Fibroblast of pulmonary artery (primary cell): ENCODE measurements around the gene IGF1R.

ENCODE experiments used
- DNase-seq: peaks from one replicate; pipeline ENCODE4 v3.0.0-alpha.2; 2010; ENCODE audit warnings: low read depth
- H3K4me3 ChIP-seq: replicated peaks from 2 replicates; pipeline ENCODE4 v1.5.1; 2011; ENCODE audit warnings: low read depth, mild to moderate bottlenecking, control low read depth, low read length, moderate library complexity
- TF ChIP-seq, protein P1 (sequence below): IDR thresholded peaks from 2 replicates; pipeline ENCODE4 v1.5.1; 2011; ENCODE audit warnings: mild to moderate bottlenecking, control low read depth, low read length, inconsistent platforms; ENCODE audit errors: missing control alignments

The IGF1R gene

DNA sequence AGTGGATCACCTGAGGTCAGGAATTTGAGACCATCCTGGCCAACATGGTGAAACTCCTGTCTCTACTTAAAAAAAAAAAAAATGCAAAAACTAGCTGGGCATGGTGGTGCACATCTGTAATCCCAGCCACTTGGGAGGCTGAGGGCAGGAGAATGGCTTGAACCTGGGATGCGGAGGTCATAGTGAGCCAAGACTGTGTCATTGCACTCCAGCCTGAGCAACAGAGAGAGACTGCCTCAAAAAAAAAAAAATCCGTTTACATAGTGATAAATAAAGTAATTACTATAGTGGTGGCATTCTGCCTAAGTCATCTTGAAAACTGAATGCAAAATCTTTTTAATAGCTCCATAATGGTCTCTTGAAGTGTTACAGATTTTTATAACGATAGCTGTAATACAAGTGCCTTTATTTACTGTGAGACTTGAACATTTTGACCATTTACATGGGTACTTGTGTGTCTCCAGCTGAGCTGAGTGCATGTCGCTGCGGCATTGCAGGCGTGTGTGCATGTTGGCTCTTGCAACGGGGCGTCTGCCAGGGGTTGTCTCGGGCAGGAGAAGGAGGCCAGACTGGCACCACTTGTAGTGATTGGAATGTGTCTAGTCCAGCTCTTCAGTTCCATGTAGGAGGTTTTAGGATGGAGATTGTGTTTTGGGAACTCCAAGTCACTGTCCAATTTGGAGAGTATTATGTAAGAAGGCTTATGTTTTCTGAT is 111.9 kb downstream of the IGF1R start:
- TF ChIP-seq, protein P1, sequence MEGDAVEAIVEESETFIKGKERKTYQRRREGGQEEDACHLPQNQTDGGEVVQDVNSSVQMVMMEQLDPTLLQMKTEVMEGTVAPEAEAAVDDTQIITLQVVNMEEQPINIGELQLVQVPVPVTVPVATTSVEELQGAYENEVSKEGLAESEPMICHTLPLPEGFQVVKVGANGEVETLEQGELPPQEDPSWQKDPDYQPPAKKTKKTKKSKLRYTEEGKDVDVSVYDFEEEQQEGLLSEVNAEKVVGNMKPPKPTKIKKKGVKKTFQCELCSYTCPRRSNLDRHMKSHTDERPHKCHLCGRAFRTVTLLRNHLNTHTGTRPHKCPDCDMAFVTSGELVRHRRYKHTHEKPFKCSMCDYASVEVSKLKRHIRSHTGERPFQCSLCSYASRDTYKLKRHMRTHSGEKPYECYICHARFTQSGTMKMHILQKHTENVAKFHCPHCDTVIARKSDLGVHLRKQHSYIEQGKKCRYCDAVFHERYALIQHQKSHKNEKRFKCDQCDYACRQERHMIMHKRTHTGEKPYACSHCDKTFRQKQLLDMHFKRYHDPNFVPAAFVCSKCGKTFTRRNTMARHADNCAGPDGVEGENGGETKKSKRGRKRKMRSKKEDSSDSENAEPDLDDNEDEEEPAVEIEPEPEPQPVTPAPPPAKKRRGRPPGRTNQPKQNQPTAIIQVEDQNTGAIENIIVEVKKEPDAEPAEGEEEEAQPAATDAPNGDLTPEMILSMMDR = no peak
- no peak overlapping the region for H3K4me3 ChIP-seq

DNA sequence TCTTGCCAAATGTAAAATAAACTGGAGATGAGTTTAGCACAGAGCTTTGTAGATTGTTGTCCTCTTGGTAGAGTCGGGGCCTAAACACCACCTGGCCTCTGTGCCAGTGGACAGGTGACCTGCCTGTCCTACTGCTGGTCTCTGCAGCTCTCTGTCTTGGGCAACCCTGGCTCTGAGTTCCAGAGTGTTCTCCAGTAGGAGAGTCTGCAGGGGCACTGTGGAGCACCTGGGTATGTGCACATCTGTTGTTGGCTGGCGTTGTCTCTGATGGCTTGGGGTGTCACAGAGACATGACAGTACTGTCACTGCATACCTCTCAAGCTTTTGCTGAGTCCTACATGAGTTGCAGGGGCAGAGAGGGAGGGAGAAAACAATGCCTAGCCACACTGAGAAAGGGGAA is 112.6 kb downstream of the IGF1R start:
- no peak for DNase-seq
- no peak overlapping the region for H3K4me3 ChIP-seq
- TF ChIP-seq, protein P1 = no peak

More for the DNA sequence above, 111.9 kb downstream of the IGF1R start:
- DNase-seq = no peak

DNA sequence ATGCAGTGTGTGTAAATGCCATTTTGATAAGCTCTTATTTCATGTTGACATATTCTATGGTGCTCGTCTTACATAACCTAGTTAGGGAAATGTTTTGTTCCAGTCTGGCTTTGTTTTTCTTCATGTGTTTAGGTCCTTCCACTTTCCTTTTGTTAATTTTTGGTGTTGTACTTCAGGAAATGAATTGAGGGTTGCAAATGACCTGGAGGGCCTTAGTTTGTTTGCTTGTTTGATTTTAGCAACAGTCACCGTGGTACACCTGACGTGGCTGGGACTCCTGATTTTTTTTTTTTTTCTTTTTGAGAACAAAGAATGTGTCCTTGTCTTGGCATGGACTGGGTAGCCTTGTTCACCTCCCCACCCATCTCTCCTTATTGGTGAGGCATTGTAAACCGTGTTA is 114.8 kb downstream of the IGF1R start:
- H3K4me3 ChIP-seq = no peak overlapping the region
- TF ChIP-seq, protein P1 = no peak
- DNase-seq = no peak

DNA sequence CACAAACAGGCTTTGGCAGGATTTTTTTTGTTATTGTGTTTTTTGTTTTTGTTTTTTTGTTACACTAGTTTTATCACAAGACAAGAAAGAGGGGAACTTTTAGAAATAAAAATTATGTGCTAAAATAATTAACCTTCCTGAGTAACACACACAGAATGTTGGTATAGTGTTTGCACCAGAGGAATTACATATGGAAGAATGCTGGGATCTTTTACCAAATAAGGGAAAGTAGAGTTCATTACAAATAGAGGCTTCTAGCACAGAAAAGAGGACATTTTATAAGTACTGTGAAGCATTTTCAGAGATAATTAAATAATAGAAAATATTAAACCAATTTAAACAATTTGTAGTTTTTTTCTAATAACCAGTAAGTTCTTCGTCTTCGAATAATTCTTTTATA is 116.0 kb downstream of the IGF1R start:
- TF ChIP-seq, protein P1 = no peak
- no peak overlapping the region for H3K4me3 ChIP-seq
- DNase-seq = no peak

DNA sequence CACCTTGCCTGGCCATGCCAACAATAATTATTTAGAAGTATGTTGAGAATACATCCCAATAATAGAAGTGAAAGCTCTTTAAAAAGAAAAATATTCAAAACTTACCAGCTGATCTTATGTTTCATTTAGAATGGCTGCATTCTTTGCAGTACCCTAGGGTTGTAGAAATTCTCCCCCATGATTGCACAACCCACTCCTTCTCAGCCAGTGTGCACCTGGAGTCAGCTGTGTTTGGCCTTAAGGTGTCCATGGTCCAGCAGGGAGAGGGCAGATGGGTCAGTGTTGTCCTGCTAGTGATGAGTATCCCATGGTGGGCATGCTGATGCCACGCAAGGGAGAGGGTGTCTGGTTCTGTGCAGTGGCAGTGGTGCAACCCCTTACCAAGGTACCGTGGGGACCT is 117.3 kb downstream of the IGF1R start:
- DNase-seq = no peak
- TF ChIP-seq, protein P1 = no peak
- no peak overlapping the region for H3K4me3 ChIP-seq

DNA sequence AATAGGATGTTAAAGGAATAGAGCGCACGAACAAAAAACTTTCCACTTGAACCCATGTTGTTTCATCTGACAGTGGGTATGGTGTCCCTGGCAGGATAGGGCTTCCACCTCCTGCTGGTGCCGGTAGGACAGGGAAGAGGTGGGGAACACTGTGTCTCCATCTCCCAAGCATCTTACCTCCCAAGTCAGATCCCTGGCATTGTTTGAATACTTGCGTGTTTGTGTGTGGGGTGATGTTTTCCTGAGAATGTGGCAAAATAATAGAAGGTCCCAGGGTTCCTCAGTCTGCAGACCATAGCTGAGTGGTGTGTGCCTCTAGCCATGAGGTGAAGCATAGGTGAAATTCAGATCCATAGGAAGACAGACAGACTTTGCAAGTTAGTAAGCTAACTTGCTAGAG is 119.4 kb downstream of the IGF1R start:
- TF ChIP-seq, protein P1 = no peak
- H3K4me3 ChIP-seq = no peak overlapping the region
- no peak for DNase-seq

DNA sequence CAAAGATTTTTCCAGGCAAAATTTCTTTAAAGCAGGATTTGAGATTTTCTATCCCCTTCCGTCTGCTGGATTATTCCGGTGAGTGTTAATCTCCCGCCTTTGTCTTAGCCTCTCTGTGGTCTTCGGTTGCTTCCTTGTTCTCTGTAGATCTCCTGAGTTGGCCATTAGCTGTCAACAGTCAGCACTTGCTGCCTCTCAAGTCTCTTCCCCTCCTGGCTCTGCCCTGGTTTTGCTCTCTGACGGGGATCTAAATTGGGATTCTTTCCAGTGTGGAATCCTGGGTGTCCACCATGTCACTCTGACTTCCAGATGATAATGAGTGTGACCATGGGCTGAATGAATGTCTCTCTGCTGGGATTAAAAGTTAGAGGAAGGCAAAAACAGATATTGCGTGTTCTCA is 121.5 kb downstream of the IGF1R start:
- DNase-seq = no peak
- TF ChIP-seq, protein P1 = no peak
- H3K4me3 ChIP-seq = no peak overlapping the region
